ENCODE measurements around the gene CABCOCO1.
"Not testable (repeated sequence)": the region's sequence is repeated elsewhere in the genome, so short reads cannot be mapped to it uniquely, and the experiment has no call there.

The CABCOCO1 gene

DNA sequence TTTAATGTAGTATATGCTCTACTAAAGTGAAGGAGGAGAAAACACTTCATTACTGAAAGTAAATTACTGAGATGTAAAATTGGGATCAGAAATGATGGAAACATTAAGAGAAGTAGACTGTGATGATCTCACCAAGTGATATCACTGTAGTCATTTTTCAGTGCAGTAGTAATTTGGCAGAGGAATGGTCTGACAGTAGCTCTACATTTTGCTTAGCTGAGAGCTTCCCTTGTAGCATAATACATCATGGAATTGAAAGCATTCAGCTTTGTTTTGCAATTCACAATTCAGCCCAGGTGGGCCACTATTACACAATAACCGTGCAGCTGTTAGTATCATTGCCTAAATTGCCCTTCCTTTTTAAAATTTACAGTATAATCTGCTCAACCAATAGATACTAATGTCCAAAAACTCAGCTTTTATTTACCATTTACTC, 19.4 kb upstream of the CABCOCO1 start:
- DNase-seq, result peak; percentile 75

DNA sequence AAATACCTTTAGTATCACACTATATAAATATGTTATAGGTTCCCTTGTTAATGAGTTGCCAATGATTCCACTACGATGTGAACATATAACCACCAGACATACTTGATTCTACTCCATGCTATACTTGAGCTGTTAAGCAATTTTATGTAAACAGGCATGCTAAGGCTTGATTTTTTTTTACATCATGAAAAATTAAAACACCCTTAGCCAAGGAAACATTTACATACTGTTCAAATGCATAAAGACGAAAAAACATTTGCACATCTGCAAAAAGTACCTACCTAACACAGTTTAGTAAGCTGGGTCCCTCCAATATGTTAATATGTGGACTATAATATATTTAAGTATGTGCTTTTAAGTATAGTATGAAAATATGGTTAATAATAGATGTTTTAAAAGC, 9.0 kb upstream of the CABCOCO1 start:
- DNase-seq, result no peak

DNA sequence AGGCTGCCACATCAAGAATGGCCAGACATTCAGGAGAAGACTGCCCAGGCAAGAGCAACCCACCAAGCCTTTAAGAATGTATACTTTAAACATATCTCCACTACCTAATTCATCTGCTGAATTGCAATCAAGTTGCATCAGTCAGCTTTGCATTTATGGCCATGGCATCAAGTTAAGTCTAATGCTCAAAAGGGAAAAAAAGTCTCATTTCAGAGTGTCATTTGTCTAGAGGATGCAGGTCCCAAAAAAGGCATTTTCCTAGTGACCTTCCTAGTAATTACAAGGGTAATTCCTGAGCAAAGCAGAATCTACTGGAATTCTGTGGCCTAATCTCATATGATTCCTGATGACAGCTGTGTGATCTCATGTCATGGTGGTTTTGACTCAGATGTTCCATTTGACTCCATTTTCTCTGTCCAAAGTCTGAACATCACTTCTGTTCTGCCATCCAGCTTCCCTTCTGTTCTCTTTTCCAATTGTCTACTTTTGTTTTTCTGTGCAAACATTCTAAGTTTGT, 7.3 kb upstream of the CABCOCO1 start:
- no peak for DNase-seq

GRCh38 chr10:61663466-61663865, 737 bp downstream of the CABCOCO1 start:
- DNase-seq, result peak; percentile 13

- DNase-seq, result no peak
Observed at GRCh38 chr10:61664985-61665384, 2.3 kb downstream of the CABCOCO1 start.

DNA sequence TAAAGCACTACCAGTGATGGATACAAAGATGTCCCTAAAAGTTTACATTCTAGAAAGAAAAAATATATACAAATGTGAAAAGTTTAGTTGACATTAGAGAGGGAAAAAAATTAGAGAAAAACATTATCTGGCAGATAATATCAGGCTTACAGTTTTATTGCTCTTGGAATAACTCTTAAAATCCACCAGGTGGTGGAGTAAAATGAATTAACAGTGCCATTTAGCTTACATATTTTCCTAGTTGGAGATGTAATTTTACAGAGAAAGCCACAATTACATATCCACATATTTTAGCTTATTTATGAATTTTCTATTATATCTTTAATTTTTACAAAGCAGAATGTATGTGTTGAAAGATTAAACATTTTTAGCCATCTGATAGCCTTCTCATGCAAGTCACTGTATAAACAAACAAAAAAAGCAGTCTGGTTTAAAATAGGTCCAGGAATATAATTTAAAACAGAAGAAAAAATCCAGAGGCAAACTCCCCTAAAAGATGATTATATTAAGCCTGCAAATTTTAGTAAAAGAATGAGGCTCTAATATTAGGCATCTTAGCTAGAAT, 6.5 kb downstream of the CABCOCO1 start:
- no peak for DNase-seq

DNA sequence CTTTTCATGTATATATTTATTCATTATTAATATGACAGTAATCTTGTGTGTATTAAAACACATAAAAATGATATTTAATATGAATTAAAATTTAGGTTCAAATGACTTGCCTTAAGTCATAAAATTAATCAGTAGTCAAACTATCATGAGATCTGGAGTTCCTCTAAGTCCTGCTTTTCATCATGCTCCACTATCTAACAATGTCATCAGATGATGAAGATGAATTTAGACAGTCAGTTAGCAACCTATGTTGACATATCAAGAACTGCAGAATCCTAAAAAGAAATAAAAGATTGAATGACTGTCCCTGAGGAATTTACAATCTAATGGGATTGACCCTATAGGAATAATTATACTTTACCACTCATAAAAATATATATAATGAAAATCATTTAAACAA, 7.1 kb downstream of the CABCOCO1 start:
- DNase-seq, result no peak

- no peak for DNase-seq
Observed at GRCh38 chr10:61673360-61673759, 10.6 kb downstream of the CABCOCO1 start.

DNA sequence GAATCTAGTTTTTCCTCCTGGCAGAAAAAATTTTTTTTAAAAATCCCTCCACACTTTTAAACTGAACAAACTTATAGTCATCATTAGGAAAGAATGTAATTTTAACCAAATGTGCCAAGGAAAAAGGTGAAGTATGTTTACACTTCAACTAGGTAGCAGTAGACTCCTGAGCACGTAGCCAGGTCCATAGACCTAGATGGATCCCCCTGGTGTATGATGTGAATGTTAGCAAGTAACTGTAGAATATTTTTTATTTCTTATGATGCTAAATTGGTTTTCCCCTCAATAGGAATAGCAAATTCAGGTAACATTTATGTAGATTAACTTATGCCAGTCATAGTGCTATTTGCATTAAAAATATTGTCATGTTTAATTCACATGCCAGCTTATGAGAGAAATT, 19.6 kb downstream of the CABCOCO1 start:
- DNase-seq, result no peak

DNA sequence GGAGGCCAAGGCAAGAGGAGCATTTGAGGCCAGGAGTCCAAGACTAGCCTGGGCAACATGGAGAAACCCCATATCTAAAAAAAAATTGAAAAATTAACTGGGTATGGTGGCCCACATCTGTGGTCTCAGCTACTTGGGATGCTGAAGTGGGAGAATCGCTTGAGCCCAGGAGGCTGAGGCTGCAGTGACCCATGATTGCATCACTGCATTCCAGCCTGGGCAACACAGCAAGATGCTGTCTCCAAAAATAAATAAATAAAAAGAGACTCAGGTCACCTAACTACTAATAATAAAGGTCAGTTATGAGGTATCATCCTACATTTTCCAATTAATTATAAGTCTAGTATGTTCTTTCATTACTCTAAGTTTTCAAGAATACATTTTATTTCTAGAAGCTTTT, 20.6 kb downstream of the CABCOCO1 start:
- peak; percentile 18 for DNase-seq

DNA sequence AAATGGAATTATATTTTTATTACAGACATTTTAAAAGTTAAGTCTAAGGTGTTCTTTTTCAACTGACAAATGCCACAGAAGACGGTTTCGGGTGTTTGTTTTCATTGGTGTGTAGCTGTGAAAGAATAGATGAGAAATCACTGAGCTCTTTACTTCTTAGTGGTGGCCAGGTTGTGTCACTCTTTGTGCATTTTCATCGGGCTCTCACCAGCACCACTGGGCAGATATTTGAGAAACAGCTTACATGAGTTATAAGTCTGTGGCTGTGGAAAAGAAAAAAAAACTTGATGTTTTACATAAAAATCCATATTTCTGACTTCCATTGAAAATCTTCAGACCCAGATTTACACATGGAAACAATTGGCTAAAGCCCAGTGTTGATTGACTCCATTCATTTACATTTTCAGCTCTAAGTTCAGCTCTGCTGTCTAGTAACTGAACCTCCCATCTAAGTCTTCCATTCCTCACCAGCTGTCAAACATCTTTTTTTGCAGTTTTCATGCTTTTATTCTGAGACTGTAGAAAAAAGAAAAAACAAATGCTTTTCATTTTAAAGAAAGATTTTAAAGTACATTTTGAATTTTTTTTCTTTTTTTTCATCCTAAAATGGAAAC, 22.3 kb downstream of the CABCOCO1 start:
- no peak for DNase-seq

DNA sequence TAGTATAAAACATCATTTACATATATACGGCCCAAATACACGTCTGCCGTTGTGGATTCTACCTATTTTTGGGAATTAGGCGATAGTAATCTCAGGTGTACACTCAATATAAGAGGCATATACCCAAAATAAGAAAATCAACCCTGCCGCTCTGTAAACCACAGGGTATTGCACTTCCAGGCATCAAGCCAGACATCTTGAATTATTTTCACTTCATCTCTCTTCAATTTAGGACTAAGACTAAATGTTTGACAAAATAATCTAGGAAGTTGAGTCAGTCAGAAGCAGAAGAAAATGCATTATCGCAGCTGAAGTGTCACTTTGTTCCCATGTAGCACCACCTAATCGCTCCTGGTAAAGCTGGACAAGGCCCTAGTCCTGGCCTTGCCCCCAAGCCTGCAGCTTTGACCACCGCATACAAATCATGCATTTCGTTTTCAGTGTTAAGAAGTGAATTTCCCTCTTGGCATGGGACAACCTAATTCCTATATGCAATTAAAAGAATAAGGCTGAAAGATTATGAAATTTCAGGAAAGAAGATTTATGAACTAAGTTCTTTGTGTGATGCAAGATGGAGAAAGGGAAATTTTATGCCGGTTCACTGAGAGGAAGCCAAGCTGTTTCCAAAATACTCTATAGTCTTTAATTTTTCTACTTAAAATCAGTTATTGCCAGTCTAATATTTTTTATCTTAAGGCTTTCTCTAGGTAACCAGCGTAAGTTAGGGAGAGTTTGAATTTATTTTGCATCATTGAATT, 26.0 kb downstream of the CABCOCO1 start:
- DNase-seq, result no peak

GRCh38 chr10:61691667-61692066, 28.9 kb downstream of the CABCOCO1 start:
- DNase-seq, result not testable (repeated sequence)

DNA sequence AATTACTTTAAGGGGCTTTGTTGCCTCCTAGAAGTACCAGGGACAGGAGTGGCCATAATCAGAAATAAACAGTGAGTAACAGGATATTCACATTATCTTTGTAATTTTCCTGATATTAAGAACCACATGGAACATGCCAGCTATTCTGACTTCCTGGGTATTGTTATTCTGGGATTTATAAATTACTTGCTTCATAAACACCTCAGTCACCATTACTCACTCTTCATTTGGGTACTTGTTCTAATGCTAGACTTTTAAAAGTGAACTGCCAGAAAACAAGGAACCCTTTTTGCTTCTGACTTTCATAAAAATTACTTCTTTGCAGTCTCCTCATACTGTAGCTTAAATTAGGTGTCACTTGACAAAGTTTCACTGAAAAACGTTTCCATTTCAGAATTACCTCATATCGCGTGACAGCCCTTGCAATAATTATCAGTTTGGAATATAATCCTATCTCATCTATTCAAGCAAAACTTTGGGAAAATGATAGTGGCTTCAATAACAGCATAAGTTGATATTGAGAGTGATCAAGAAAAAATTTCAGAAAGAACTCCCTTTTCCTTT, 29.8 kb downstream of the CABCOCO1 start:
- no peak for DNase-seq

DNA sequence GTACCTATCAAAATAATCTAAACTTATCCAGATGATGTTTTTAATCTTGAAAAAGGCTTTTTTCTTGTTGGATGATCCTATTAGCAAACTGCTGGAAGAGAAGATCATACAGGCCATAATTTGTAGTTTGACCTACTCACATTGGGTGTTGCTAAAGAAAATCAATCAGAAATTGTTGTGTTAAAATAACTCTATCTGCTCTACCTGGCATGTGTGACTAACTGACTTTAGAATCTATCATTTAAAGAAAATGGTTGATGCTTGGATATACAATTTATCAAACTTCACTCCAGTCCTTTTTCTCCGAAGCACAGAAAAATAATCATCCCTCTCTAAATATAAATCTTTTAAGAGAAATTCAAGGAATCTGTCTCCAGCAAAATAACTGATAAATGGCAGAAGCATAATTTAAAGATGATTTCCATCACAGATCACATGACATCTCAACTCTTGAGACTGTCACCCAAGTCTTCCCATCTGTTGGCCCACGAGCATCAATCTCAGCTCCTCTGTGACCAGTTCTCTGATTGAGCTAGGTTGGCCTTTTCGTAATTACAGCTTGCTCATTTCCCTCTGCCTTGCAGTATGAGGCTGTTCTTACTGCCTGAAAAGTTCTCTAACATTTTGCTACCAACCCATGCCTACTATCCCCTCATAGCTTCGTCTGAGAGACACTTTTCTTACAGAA, 36.4 kb downstream of the CABCOCO1 start:
- DNase-seq, result no peak

DNA sequence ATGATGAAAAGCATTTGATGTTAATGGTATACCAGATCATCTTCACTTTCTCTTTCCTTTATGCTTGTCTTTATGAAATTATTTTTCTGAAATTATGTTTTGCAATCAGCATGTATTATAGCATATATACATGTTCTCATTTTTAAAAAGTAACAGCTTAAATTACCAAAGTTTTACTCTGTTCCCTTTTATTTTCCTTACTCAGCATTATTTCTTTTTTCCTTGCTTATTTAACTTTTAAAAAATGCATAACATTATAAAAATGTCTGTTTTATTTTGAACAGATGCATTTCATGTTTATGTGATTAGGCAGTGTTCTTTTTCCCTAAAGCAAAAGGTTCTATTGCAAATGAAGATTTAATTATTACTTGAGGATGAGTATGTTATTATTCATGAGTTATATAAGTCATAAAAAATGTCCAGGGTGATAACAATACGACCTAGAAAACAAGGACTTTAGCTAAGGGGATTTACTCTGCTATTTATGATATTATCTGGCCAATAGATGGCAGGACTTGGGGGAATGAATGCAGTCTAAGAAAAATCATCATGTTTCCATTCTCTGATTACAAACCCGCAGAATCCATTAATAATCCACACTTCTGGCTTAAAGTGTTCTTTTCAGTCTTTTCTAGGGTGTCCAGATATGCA, 38.5 kb downstream of the CABCOCO1 start:
- DNase-seq, result peak; percentile 37

GRCh38 chr10:61701706-61702105, 39.0 kb downstream of the CABCOCO1 start:
- DNase-seq, result no peak

DNA sequence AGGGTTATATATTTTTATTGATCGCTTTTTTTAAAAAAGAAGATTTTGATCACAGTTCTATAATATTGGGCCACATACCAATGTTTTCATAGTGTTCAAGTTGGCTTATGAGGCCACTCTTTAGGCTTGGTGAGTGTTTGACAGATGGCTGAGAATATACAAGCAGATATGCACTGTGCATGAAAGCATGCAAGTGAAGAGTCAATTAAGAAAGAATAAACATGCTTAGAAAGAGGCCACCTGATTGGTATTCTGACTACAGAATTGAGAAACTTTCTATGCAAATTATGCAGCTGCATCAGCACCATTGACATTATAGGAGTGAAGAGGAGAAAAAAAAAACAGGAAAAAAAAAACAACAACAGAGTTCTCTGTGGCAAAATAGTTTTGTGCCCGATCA, 39.9 kb downstream of the CABCOCO1 start:
- DNase-seq, result no peak

DNA sequence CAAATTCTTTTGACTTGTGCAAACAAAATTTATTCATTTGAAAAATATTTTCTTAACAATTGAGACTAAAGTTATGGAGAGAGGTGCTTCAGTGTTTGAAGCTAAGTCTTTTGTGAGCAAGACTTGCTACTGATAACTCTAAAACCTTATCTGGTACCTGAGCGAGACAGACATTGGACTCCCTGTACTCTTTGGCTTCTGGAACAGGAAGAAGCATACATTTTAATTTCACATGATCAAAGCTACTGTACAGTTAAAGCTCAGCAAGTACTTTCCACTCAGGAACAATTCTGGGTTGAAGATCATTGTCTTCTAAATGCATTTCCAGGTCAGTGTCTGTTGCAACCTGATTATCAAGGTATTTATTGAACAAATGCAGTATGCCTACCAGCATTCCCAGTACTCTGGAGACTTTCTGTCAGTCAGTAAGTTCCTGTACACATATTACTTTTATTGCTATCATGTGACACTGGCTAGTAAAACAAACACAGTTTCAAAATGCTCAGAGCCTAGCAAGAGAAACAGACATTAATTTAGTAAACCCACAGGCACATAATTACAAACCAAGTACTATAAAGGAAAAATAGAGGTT, 42.4 kb downstream of the CABCOCO1 start:
- DNase-seq, result no peak

DNA sequence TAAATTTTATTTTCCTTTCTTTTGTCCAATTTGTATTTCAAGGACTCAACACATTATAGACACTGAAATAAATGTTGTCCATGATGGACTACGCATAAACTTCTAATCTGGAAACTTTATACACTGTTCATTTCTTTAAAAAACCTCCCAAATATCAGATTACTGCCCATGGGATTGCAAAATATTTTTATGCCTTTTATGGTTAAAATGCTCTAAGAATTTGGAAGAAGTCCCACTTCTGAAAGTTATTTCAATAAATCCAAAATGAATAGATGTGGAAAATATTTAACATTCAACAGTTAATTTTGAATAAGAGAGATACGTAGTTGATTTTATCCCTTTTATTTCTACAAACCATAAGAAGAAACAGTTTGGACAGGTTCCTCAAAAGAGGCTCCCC, 46.1 kb downstream of the CABCOCO1 start:
- DNase-seq, result no peak

GRCh38 chr10:61712105-61712504, 49.4 kb downstream of the CABCOCO1 start:
- not testable (repeated sequence) for DNase-seq

DNA sequence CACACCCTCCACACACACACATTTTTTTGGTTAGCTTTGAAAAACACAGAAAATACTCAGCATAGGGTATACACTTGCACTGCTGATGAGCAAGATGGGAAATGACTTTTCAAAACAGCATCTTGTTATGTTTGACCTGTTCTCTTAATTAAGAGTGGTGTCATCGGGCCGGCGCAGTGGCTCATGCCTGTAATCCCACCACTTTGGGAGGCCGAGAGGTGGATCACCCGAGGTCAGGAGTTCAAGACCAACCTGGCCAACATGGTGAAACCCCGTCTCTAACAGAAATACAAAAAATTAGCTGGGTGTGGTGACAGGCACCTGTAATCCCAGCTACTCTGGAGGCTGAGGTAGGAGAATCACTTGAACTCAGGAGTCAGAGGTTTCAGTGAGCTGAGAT, 56.7 kb downstream of the CABCOCO1 start:
- not testable (repeated sequence) for DNase-seq

Measured in EL (cell line).